ENCODE measurements around the gene CD99L2.
"Not testable (repeated sequence)": the region's sequence is repeated elsewhere in the genome, so short reads cannot be mapped to it uniquely, and the experiment has no call there.

Gene CD99L2

GRCh38 chrX:150893936-150894335 is 4.5 kb downstream of the CD99L2 start:
- no peak for DNase-seq

GRCh38 chrX:150889131-150889530 is 9.3 kb downstream of the CD99L2 start:
- no peak for DNase-seq

GRCh38 chrX:150887906-150888465 is 10.5 kb downstream of the CD99L2 start:
- DNase-seq, result no peak

GRCh38 chrX:150887268-150887667 is 11.2 kb downstream of the CD99L2 start:
- DNase-seq, result not testable (repeated sequence)

- no peak for DNase-seq
These were observed 12.1 kb downstream of the CD99L2 start for GRCh38 chrX:150886381-150886780.

GRCh38 chrX:150880808-150881165 is 17.7 kb downstream of the CD99L2 start:
- DNase-seq, result no peak

GRCh38 chrX:150879855-150880807 is 18.3 kb downstream of the CD99L2 start:
- peak; percentile 15 for DNase-seq

GRCh38 chrX:150875621-150876020 is 22.8 kb downstream of the CD99L2 start:
- DNase-seq, result not testable (repeated sequence)

GRCh38 chrX:150874448-150874847 is 24.0 kb downstream of the CD99L2 start:
- DNase-seq, result no peak

GRCh38 chrX:150873616-150874015 is 24.9 kb downstream of the CD99L2 start:
- no peak for DNase-seq

- no peak for DNase-seq
These were observed 25.6 kb downstream of the CD99L2 start for GRCh38 chrX:150872773-150873336.

- DNase-seq, result no peak
These were observed 27.1 kb downstream of the CD99L2 start for GRCh38 chrX:150871341-150871811.

GRCh38 chrX:150870487-150871340 is 27.8 kb downstream of the CD99L2 start:
- peak; percentile 15 for DNase-seq

GRCh38 chrX:150870029-150870428 is 28.4 kb downstream of the CD99L2 start:
- DNase-seq, result no peak

- no peak for DNase-seq
These were observed 29.0 kb downstream of the CD99L2 start for GRCh38 chrX:150869450-150869849.

- no peak for DNase-seq
These were observed 29.8 kb downstream of the CD99L2 start for GRCh38 chrX:150868625-150869024.

- no peak for DNase-seq
These were observed 34.3 kb downstream of the CD99L2 start for GRCh38 chrX:150864127-150864526.

GRCh38 chrX:150863191-150863590 is 35.3 kb downstream of the CD99L2 start:
- DNase-seq, result no peak

- no peak for DNase-seq
These were observed 41.0 kb downstream of the CD99L2 start for GRCh38 chrX:150857453-150857852.

- DNase-seq, result no peak
These were observed 41.7 kb downstream of the CD99L2 start for GRCh38 chrX:150856785-150857184.

- DNase-seq, result no peak
These were observed 42.4 kb downstream of the CD99L2 start for GRCh38 chrX:150856101-150856500.

GRCh38 chrX:150854856-150855255 is 43.6 kb downstream of the CD99L2 start:
- peak; percentile 16 for DNase-seq
